ENCODE data around the gene TUBA1C. TPM values are rescaled to one million over a fixed set of nuclear protein-coding genes. Genes with fewer than 3 reads are reported as not detected.
"Not testable (repeated sequence)": the region's sequence is repeated elsewhere in the genome, so short reads cannot be mapped to it uniquely, and the experiment has no call there.

Gene TUBA1C
- total RNA-seq, 2 donors from 2014 or later = 81.9 to 85.6 TPM

DNA sequence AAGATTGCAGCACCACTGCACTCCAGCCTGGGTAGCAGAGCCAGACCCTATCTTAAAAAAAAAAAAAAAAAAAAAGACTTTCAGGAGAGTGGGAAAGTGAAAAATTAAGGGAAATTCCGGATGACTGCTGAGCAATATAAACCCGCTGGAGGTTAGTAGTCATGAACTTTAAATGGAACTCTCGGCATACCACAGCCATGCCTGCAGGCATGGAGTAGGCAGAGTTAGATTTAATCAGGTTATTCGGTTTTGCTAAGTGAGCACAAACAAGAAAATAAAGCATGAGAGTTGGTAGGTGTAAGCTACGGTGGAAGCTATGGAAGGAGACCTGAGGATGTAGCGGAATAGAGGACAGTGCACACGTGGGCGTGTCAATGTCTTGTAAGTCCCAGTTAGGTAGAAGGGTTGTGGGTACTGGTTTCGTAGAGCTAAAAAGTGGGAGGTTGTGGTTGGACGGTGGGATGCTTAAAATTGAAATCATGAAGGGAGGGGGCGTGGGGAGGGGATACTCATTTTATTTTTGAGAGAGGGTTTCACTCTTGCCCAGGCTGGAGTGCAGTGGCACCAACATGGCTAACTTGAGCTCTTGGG, 11.8 kb upstream of the TUBA1C start:
- Histone ChIP-seq H3K4me1 (replicated peaks) (no peaks in the 10 kb centered on the region), H3K27ac (no peak overlapping the region), H3K9me3 (no peaks in the 10 kb centered on the region), H3K36me3 (no peaks in the 10 kb centered on the region), H3K27me3 (replicated peaks; ENCODE audit: insufficient read depth) (no peaks in the 10 kb centered on the region), H3K4me3 (no peak overlapping the region)
- TF ChIP-seq, protein P1, sequence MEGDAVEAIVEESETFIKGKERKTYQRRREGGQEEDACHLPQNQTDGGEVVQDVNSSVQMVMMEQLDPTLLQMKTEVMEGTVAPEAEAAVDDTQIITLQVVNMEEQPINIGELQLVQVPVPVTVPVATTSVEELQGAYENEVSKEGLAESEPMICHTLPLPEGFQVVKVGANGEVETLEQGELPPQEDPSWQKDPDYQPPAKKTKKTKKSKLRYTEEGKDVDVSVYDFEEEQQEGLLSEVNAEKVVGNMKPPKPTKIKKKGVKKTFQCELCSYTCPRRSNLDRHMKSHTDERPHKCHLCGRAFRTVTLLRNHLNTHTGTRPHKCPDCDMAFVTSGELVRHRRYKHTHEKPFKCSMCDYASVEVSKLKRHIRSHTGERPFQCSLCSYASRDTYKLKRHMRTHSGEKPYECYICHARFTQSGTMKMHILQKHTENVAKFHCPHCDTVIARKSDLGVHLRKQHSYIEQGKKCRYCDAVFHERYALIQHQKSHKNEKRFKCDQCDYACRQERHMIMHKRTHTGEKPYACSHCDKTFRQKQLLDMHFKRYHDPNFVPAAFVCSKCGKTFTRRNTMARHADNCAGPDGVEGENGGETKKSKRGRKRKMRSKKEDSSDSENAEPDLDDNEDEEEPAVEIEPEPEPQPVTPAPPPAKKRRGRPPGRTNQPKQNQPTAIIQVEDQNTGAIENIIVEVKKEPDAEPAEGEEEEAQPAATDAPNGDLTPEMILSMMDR (IDR thresholded peaks at IDR 0.05) = no peak
- TF ChIP-seq POLR2AphosphoS5 (IDR thresholded peaks at IDR 0.05) (no peak), POLR2A (IDR thresholded peaks at IDR 0.05) (no peak)
- intact Hi-C loops (cut with DNase I) = no loop called here
- WGBS = 76% methylated on average over 11 of the region's 11 CpGs
- no peak for DNase-seq (ENCODE audit: low spot score)

DNA sequence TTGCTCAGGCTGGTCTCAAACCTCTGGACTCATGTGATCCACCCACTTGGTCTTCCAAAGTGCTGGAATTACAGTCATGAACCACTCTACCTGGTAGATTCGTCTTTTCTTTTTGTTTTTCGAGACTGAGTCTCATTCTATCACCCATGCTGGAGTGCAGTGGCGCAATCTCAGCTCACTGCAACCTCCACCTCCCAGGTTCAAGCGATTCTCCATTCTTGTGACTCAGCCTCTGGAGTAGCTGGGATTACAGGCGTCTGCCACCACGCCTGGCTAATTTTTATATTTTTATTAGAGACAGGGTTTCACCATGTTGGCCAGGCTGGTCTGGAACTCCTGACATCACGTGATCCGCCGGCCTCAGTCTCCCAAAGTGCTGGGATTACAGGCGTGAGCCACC, 9.4 kb upstream of the TUBA1C start:
- WGBS = 96% methylated on average over 10 of the region's 10 CpGs
- H3K36me3 ChIP-seq; H3K9me3 ChIP-seq; H3K4me3 ChIP-seq; H3K27me3 ChIP-seq (replicated peaks; ENCODE audit: insufficient read depth); H3K4me1 ChIP-seq (replicated peaks); intact Hi-C loops (cut with DNase I); DNase-seq (ENCODE audit: low spot score); H3K27ac ChIP-seq: not testable (repeated sequence)

DNA sequence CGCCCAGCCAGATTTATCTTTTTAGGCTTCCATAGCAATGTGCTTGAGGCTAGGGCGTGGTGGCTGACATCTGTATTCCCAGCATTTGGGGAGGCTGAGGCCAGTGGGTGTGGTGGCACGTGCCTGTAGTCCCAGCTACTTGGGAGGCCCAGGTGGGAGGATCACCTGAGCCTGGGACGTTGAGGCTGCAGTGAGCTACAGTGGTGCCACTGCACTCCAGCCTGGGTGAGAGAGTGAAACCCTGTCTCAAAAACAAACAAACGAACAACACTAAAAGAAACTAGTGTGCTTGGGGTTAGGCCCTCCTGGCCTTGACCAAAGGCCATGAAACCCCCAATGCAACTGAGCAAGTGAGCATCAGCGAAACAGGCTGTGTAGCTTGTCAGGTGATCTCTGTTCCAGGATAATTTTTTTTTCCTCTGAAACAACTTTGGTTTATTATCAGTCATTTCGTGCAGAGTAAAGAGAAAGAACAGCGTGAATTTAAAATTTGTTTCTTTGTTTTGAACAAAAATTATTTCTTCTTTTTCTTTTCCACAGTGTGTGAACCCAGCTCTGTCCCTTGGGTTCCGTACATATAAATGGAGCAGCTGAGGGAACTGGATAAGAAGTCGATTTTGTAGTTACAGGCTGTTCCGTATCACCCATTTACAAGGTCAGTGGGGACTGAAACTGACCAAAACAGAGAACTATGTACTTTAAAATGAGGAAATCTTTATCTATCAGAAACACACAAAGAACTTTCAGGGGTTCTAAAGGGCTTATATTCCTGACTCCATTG, 8.8 kb upstream of the TUBA1C start:
- no peak for DNase-seq (ENCODE audit: low spot score)
- H3K4me1 ChIP-seq (replicated peaks) = no peaks in the 10 kb centered on the region

DNA sequence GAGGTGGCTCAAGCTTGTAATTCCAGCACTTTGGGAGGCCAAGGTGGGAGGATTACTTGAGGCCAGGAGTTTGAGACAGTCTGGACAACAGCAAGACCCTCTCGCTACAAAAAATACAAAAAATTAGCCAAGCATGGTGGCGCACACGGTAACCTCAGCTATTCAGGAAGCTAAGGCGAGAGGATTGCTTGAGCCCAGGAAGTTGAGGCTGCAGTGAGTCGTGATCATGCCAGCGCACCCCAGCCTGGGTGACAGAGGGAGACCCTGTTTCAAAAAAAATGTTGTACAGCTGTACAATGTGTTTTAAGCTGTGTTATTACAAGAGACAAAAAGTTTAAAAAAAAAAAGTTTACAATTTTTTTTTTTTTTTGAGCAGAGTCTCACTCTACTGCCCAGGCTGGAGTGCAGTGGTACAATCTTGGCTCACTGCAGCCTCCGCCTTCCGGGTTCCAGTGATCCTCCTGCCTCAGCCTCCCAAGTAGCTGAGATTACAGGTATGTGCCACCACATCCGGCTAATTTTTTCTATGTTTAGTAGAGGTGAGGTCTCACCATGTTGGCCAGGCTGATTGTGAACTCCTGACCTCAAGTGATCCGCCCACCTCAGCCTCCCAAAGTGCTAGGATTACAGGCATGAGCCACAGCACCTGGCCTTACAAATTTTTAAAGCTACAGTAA, 7.2 kb upstream of the TUBA1C start:
- H3K36me3 ChIP-seq; H3K9me3 ChIP-seq; H3K4me1 ChIP-seq (replicated peaks); H3K4me3 ChIP-seq; intact Hi-C loops (cut with DNase I); H3K27ac ChIP-seq; H3K27me3 ChIP-seq (replicated peaks; ENCODE audit: insufficient read depth); DNase-seq (ENCODE audit: low spot score): not testable (repeated sequence)
- 91% methylated on average over 10 of the region's 10 CpGs for whole genome bisulfite sequencing

More for the DNA sequence above, 8.8 kb upstream of the TUBA1C start:
- 78% methylated on average over 11 of the region's 11 CpGs for WGBS
- Histone ChIP-seq H3K36me3 (no peaks in the 10 kb centered on the region), H3K27ac (no peak overlapping the region), H3K4me3 (no peak overlapping the region), H3K9me3 (no peaks in the 10 kb centered on the region), H3K27me3 (replicated peaks; ENCODE audit: insufficient read depth) (no peaks in the 10 kb centered on the region)
- intact Hi-C loops (cut with DNase I) = no loop called here
- TF ChIP-seq POLR2AphosphoS5 (IDR thresholded peaks at IDR 0.05) (no peak), POLR2A (IDR thresholded peaks at IDR 0.05) (no peak)
- TF ChIP-seq, protein P1 (IDR thresholded peaks at IDR 0.05) = no peak

- Histone ChIP-seq H3K4me3 (no peak overlapping the region), H3K4me1 (replicated peaks) (no peaks in the 10 kb centered on the region), H3K27me3 (replicated peaks; ENCODE audit: insufficient read depth) (no peaks in the 10 kb centered on the region), H3K27ac (no peak overlapping the region), H3K36me3 (no peaks in the 10 kb centered on the region), H3K9me3 (no peaks in the 10 kb centered on the region)
- TF ChIP-seq POLR2A (IDR thresholded peaks at IDR 0.05) (no peak), POLR2AphosphoS5 (IDR thresholded peaks at IDR 0.05) (no peak)
- TF ChIP-seq, protein P1 (IDR thresholded peaks at IDR 0.05) = no peak
- intact Hi-C loops (cut with DNase I) = no loop called here
- WGBS = 75% methylated on average over 4 of the region's 4 CpGs
- DNase-seq (ENCODE audit: low spot score) = no peak
These were observed 5.4 kb upstream of the TUBA1C start for GRCh38 chr12:49259452-49259851.
